ENCODE results near the gene RAB25. TPM values are rescaled to one million over a fixed set of nuclear protein-coding genes. Genes with fewer than 3 reads are reported as not detected.

Gene RAB25
- total RNA-seq, 1 donor from 2014 or later: 0.38 TPM

DNA sequence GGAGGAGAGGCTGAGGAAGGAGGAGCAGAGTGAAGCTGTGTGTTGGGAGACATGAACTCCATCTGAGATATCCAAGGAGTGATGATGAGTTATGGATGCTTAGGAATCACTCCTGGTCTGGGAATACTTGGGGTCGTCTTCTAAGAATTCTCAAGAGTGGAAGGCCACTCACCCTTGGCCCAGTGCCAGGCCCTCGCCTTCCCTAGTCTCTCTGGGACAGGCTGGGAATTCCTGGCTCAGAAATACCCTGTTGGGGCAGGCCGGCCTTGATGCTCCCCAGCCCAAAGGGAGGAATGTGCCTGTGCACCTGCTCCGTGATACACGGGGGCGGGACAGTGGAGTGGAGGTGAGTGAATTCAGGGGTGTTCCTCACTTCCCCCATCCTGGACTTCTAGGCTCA is 40.9 kb downstream of the RAB25 start:
- no peak overlapping the region for H3K4me3 Mint-ChIP-seq
- intact Hi-C loops (cut with micrococcal nuclease): no loop called here
- H3K36me3 Mint-ChIP-seq (ENCODE audit: low read depth): no peaks in the 10 kb centered on the region
- ChIA-PET CTCF (interaction anchor here (13.7 kb wide), 1 partner anchor 29 kb away, joined by 422 read pairs; no protein-coding TSS in a partner anchor), POLR2A (interaction anchor here (7.8 kb wide), 1 partner anchor 13 kb away, joined by 78 read pairs; the partner anchor contains the start of gene LMNA)
- ATAC-seq (ENCODE audit: low read depth) (no peak), DNase-seq (no peak)
- H3K4me1 Mint-ChIP-seq: peaks cover 61% of the 10 kb centered on the region
- H3K27me3 Mint-ChIP-seq: no peaks in the 10 kb centered on the region
- H3K27ac Mint-ChIP-seq: no peak overlapping the region
- H3K9me3 Mint-ChIP-seq: no peaks in the 10 kb centered on the region
- TF ChIP-seq, protein P1, sequence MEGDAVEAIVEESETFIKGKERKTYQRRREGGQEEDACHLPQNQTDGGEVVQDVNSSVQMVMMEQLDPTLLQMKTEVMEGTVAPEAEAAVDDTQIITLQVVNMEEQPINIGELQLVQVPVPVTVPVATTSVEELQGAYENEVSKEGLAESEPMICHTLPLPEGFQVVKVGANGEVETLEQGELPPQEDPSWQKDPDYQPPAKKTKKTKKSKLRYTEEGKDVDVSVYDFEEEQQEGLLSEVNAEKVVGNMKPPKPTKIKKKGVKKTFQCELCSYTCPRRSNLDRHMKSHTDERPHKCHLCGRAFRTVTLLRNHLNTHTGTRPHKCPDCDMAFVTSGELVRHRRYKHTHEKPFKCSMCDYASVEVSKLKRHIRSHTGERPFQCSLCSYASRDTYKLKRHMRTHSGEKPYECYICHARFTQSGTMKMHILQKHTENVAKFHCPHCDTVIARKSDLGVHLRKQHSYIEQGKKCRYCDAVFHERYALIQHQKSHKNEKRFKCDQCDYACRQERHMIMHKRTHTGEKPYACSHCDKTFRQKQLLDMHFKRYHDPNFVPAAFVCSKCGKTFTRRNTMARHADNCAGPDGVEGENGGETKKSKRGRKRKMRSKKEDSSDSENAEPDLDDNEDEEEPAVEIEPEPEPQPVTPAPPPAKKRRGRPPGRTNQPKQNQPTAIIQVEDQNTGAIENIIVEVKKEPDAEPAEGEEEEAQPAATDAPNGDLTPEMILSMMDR (IDR thresholded peaks at IDR 0.05): no peak

DNA sequence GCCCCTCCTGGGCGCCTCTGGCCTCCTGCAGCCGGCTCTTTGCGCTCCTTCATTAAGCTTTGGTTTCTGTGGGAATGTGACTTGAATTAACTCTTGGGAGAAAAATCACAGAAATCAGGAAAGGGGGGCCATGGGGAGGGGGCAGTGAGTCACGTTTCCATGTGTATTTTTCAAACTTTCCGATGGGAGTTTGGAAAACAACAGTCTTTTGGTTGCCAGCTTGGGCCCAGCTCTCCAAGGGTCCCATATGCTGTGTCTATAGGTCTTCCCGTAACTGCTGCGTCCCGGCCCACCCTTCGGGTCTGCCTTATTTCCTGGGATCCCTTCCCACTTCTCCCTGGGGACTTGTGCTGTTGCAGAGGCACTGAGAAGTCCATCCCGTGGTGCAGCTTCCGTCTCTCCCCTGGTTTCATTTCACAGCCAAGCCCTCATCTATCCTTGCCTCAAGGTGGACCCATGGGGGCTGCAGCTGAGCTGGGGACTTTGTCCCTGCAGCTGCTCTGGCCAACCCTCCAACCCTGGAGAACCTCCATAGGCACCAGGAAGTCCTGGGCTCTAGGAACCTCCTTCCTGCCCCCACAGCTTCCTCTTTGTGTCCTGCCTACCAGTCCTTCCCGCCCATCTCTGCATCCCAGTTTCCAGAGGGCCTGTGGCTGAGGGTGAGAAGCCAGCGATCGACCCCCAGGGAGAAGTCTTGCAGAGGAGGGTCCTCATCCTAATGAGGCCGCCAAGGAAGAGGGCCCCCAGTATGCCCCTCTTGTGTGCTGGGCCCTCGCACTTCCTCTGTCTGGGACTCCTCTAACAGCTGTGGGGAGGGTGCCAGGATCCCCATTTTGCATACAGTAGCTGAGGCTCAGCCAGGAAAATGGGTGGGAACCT is 41.9 kb downstream of the RAB25 start:
- intact Hi-C loops (cut with micrococcal nuclease): no loop called here
- TF ChIP-seq, protein P1 (IDR thresholded peaks at IDR 0.05): no peak
- ChIA-PET CTCF (no interaction called here), POLR2A (interaction anchor here (0.6 to 7.8 kb wide), 4 partner anchors 12 to 503 kb away, joined by 3 to 78 read pairs (median 5); partner anchors contain the start of genes LMNA and PMF1)
- DNase-seq: no peak
- Mint-ChIP-seq H3K4me1 (peaks cover 60% of the 10 kb centered on the region), H3K36me3 (ENCODE audit: low read depth) (no peaks in the 10 kb centered on the region), H3K27ac (no peak overlapping the region), H3K9me3 (no peaks in the 10 kb centered on the region), H3K4me3 (no peak overlapping the region), H3K27me3 (no peaks in the 10 kb centered on the region)
- no peak for ATAC-seq (ENCODE audit: low read depth)

DNA sequence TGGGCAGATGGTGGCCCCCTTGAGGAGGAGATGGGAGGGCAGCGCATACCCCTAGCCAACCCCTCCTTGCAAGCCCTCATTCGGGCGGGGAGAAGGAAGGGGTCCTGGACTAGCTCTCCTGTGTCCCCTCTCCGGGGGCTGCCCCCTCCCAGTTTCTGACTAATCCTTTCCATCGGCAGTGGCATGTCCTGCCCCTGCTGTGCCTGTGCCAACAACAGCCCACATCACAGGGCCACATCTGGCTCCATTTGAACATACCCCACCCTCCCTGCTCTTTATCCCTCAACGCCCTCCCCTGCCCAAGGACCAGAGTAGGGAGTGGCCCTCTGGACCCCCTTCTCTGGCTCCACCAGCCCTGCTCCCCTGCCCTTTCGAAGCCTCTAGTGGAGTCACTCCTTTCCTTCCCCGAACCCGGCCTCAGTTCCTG is 42.6 kb downstream of the RAB25 start:
- H3K9me3 Mint-ChIP-seq: no peaks in the 10 kb centered on the region
- H3K4me3 Mint-ChIP-seq: no peak overlapping the region
- DNase-seq (no peak), ATAC-seq (ENCODE audit: low read depth) (no peak)
- peak overlapping the region; percentile 66 for H3K27ac Mint-ChIP-seq
- POLR2A ChIA-PET: interaction anchor here (1.2 to 1.6 kb wide), 2 partner anchors 16 to 109 kb away, joined by 3 to 5 read pairs; partner anchors contain the start of gene PMF1
- peaks cover 60% of the 10 kb centered on the region for H3K4me1 Mint-ChIP-seq
- H3K27me3 Mint-ChIP-seq: no peaks in the 10 kb centered on the region
- intact Hi-C loops (cut with micrococcal nuclease): no loop called here
- H3K36me3 Mint-ChIP-seq (ENCODE audit: low read depth): no peaks in the 10 kb centered on the region
- CTCF ChIA-PET: interaction anchor here (1.3 kb wide), 1 partner anchor 27 kb away, joined by 5 read pairs; no protein-coding TSS in a partner anchor
- TF ChIP-seq, protein P1 (IDR thresholded peaks at IDR 0.05): no peak

DNA sequence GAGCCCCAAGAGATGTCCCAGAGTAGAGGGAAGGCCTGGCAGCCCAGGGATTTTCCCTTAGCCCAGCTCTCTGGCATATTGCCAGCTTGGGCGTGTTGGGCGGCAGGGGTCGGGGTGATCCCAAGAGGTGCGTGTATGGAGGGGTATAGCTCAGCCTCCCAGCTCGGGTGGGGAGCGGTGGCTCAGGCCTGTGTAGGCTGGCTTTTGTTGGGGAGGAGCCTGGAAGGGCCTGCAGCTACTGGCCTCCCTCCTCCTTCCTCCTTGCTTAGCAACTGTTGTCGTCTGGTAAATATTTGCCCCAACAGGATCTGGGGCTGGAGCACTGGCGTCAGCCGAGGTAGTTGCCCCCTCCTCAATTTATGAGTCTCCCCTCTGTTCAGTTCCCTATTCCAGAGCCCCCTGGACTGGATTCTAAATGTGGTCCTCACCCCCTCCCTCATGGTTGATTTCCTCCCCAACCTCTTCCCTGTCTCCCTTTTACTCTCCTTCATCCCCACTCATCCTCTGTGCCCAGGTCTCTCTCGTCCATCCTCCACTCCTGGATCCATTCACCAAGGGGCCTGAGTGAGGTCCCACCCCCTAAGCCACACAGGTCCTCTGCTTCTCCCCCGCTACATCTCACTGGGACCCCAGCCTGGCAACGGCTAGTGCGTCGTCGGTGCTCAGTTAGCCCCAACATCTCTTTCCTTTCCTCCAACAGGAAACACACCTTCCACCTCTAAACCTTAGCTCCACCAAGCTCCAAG is 43.3 kb downstream of the RAB25 start:
- DNase-seq: peak; percentile 35
- no peak overlapping the region for H3K4me3 Mint-ChIP-seq
- no peak for ATAC-seq (ENCODE audit: low read depth)
- no peaks in the 10 kb centered on the region for H3K36me3 Mint-ChIP-seq (ENCODE audit: low read depth)
- ChIA-PET CTCF (interaction anchor here (1.3 kb wide), 1 partner anchor 26 kb away, joined by 5 read pairs; no protein-coding TSS in a partner anchor), POLR2A (interaction anchor here (0.6 to 3.5 kb wide), 4 partner anchors 11 to 109 kb away, joined by 3 to 30 read pairs (median 8); partner anchors contain the start of genes LMNA and PMF1)
- H3K4me1 Mint-ChIP-seq: peaks cover 63% of the 10 kb centered on the region
- TF ChIP-seq, protein P1 (IDR thresholded peaks at IDR 0.05): no peak
- intact Hi-C loops (cut with micrococcal nuclease): no loop called here
- H3K27me3 Mint-ChIP-seq: no peaks in the 10 kb centered on the region
- H3K27ac Mint-ChIP-seq: peak overlapping the region; percentile 66
- H3K9me3 Mint-ChIP-seq: no peaks in the 10 kb centered on the region

Measured in activated B cell treated with CpG ODN at 0.5 μM for 24 hours (primary cell).